AG09319 (cell line): ENCODE results near the gene ARL14.

Experiments
- DNase-seq: peaks from one replicate; pipeline ENCODE4 v3.0.0-alpha.2; 2010; ENCODE audit warnings: low read depth; ENCODE audit errors: extremely low read depth
- CTCF ChIP-seq: IDR thresholded peaks from 2 replicates; pipeline ENCODE4 v1.5.1; 2011; ENCODE audit warnings: low read depth, mild to moderate bottlenecking, inconsistent platforms, low read length, moderate library complexity

The ARL14 gene

GRCh38 chr3:160643994-160644393 is 33.0 kb upstream of the ARL14 start:
- DNase-seq: no peak
- no peak for TF ChIP-seq CTCF

- no peak for TF ChIP-seq CTCF
- no peak for DNase-seq
Observed at GRCh38 chr3:160644491-160644890, 32.5 kb upstream of the ARL14 start.

GRCh38 chr3:160648701-160649100 is 28.3 kb upstream of the ARL14 start:
- TF ChIP-seq CTCF: no peak
- DNase-seq: no peak

- DNase-seq: no peak
- no peak for TF ChIP-seq CTCF
Observed at GRCh38 chr3:160649596-160649995, 27.4 kb upstream of the ARL14 start.

- DNase-seq: no peak
Observed at GRCh38 chr3:160653512-160653911, 23.4 kb upstream of the ARL14 start.

GRCh38 chr3:160660902-160661301 is 16.1 kb upstream of the ARL14 start:
- no peak for TF ChIP-seq CTCF

More at GRCh38 chr3:160653512-160653911, 23.4 kb upstream of the ARL14 start:
- TF ChIP-seq CTCF: no peak; the same call in none of the 2 replicates

GRCh38 chr3:160661660-160662059 is 15.3 kb upstream of the ARL14 start:
- no peak for DNase-seq
- TF ChIP-seq CTCF: no peak

More at GRCh38 chr3:160660902-160661301, 16.1 kb upstream of the ARL14 start:
- no peak for DNase-seq
